Calu3 (cell line): ENCODE data around the gene CPB2. TPM values are rescaled to one million over a fixed set of nuclear protein-coding genes. Genes with fewer than 3 reads are reported as not detected.

Experiments used
- Bru-seq: library from RNA; stranded (reverse); fragments of 400-500 nt; gene quantifications from one replicate; lab custom pipeline; 2021; lab: Mats Ljungman, UMichigan
- BruChase-seq, 2 experiments: library from RNA; stranded (reverse); fragments of 400-500 nt; gene quantifications; one replicate each; lab custom pipeline; 2021; lab: Mats Ljungman, UMichigan
- BruUV-seq: library from RNA; stranded (reverse); fragments of 400-500 nt; replicated peaks from 2 replicates; lab custom pipeline; 2021; lab: Mats Ljungman, UMichigan
- CTCF ChIA-PET: fragments of 300-600 bp; sonication (Branson Sonifier 250); formaldehyde crosslinking; loops from one replicate; lab custom pipeline; 2022; ENCODE audit warnings: antibody characterized with exemption; lab: Charles Lee
- DNase-seq: peaks from one replicate; pipeline ENCODE4 v3.0.0; 2022
- H3K27ac Mint-ChIP-seq: one replicate; pipeline ENCODE4 v1.8.0; 2022; ENCODE audit warnings: mixed read lengths; ENCODE audit not compliant: unreplicated experiment
- H3K27me3 Mint-ChIP-seq: one replicate; pipeline ENCODE4 v1.8.0; 2022; ENCODE audit warnings: mixed read lengths; ENCODE audit not compliant: unreplicated experiment
- H3K36me3 Mint-ChIP-seq: one replicate; pipeline ENCODE4 v1.8.0; 2022; ENCODE audit warnings: mild to moderate bottlenecking, moderate library complexity, mixed read lengths; ENCODE audit not compliant: insufficient read depth, unreplicated experiment
- H3K4me1 Mint-ChIP-seq: one replicate; pipeline ENCODE4 v1.8.0; 2022; ENCODE audit warnings: mild to moderate bottlenecking, low read depth, mixed read lengths; ENCODE audit not compliant: unreplicated experiment
- H3K4me3 Mint-ChIP-seq: one replicate; pipeline ENCODE4 v1.8.0; 2022; ENCODE audit warnings: mild to moderate bottlenecking, low read depth, moderate library complexity, mixed read lengths; ENCODE audit not compliant: unreplicated experiment
- H3K9me3 Mint-ChIP-seq: one replicate; pipeline ENCODE4 v1.8.0; 2022; ENCODE audit warnings: low read depth, mixed read lengths; ENCODE audit not compliant: unreplicated experiment
- intact Hi-C: fragments of 100-400 bp; cut with micrococcal nuclease; formaldehyde crosslinking; loops from one replicate; pipeline ENCODE4 v1.10.0; 2022; ENCODE audit not compliant: unreplicated experiment
- long read RNA-seq: library from polyadenylated mRNA; stranded (forward); transcript quantifications from one replicate; pipeline ENCODE4 v2.0.0, GENCODE V29; 2022
- total RNA-seq: library from RNA; stranded (reverse); gene quantifications from 2 replicates; pipeline ENCODE4 v1.2.3, GENCODE V29; 2022
- TF ChIP-seq, protein P1 (sequence below): fragments of 200-600 bp; IDR thresholded peaks from one replicate; pipeline ENCODE4 v1.8.0; 2022; ENCODE audit warnings: antibody characterized with exemption; ENCODE audit not compliant: unreplicated experiment

The CPB2 gene
- total RNA-seq = not detected in 2 replicates
- Bru-seq, nascent RNA = not detected
- not detected for BruChase-seq, experiment 1, labeled RNA remaining after a 6-hour chase
- BruChase-seq, experiment 2, labeled RNA remaining after a 2-hour chase = not detected
- long read RNA-seq = 0 reads

GRCh38 chr13:46104868-46105267, at the start of gene CPB2:
CPB2 (minus strand) TSS chr13:46105033; CDS start chr13:46105009, 24 bp downstream.
- intact Hi-C loops = no loop called here
- Mint-ChIP-seq H3K27ac (no peak within 1 kb of the TSS), H3K9me3 (no peaks in the 10 kb centered on the region), H3K4me3 (no peak within 1 kb of the TSS), H3K27me3 (peaks cover 10% of the 10 kb centered on the region), H3K36me3 (no peaks in the 10 kb centered on the region), H3K4me1 (no peaks in the 10 kb centered on the region)
- no peak for DNase-seq
- CTCF ChIA-PET = no interaction called here
- BruUV-seq = no TSS peak
- TF ChIP-seq, protein P1, sequence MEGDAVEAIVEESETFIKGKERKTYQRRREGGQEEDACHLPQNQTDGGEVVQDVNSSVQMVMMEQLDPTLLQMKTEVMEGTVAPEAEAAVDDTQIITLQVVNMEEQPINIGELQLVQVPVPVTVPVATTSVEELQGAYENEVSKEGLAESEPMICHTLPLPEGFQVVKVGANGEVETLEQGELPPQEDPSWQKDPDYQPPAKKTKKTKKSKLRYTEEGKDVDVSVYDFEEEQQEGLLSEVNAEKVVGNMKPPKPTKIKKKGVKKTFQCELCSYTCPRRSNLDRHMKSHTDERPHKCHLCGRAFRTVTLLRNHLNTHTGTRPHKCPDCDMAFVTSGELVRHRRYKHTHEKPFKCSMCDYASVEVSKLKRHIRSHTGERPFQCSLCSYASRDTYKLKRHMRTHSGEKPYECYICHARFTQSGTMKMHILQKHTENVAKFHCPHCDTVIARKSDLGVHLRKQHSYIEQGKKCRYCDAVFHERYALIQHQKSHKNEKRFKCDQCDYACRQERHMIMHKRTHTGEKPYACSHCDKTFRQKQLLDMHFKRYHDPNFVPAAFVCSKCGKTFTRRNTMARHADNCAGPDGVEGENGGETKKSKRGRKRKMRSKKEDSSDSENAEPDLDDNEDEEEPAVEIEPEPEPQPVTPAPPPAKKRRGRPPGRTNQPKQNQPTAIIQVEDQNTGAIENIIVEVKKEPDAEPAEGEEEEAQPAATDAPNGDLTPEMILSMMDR = no peak

GRCh38 chr13:46154136-46154801, 49.4 kb upstream of the CPB2 start:
- Mint-ChIP-seq H3K27ac (no peak overlapping the region), H3K36me3 (peaks cover 8% of the 10 kb centered on the region), H3K27me3 (no peaks in the 10 kb centered on the region), H3K9me3 (no peaks in the 10 kb centered on the region), H3K4me1 (no peaks in the 10 kb centered on the region), H3K4me3 (no peak overlapping the region)
- DNase-seq = no peak
- intact Hi-C loops = no loop called here
- CTCF ChIA-PET = no interaction called here
- no TSS peak for BruUV-seq
- TF ChIP-seq, protein P1 = no peak

GRCh38 chr13:46152627-46153328, 47.9 kb upstream of the CPB2 start:
- DNase-seq = no peak
- H3K4me1 Mint-ChIP-seq = no peaks in the 10 kb centered on the region
- no peak overlapping the region for H3K27ac Mint-ChIP-seq
- no peaks in the 10 kb centered on the region for H3K27me3 Mint-ChIP-seq
- TF ChIP-seq, protein P1 = no peak
- intact Hi-C loops = no loop called here
- no peaks in the 10 kb centered on the region for H3K9me3 Mint-ChIP-seq
- no TSS peak for BruUV-seq
- no peak overlapping the region for H3K4me3 Mint-ChIP-seq
- H3K36me3 Mint-ChIP-seq = peaks cover 8% of the 10 kb centered on the region
- CTCF ChIA-PET = no interaction called here

- no peak overlapping the region for H3K27ac Mint-ChIP-seq
- no peaks in the 10 kb centered on the region for H3K4me1 Mint-ChIP-seq
- no TSS peak for BruUV-seq
- H3K4me3 Mint-ChIP-seq = no peak overlapping the region
- no peaks in the 10 kb centered on the region for H3K9me3 Mint-ChIP-seq
- TF ChIP-seq, protein P1 = no peak
- intact Hi-C loops = no loop called here
- H3K36me3 Mint-ChIP-seq = peaks cover 11% of the 10 kb centered on the region
- CTCF ChIA-PET = no interaction called here
- H3K27me3 Mint-ChIP-seq = no peaks in the 10 kb centered on the region
- DNase-seq = no peak
Measured at GRCh38 chr13:46150134-46150693, 45.4 kb upstream of the CPB2 start.
